Neural cell (in vitro differentiated cells): ENCODE results near the gene UACA. TPM values are rescaled to one million over a fixed set of nuclear protein-coding genes. Genes with fewer than 3 reads are reported as not detected.

Source experiments
- H2AFZ ChIP-seq: fragments of 200-600, 300-800 bp; sonication (generic), shearing (Covaris generic); 2 replicates; pipeline ENCODE4 v1.6.0; 2014; ENCODE audit warnings: low read depth, mild to moderate bottlenecking, antibody characterized with exemption, low read length, moderate library complexity
- H3F3A ChIP-seq: fragments of 200-600 bp; shearing (Covaris generic); 2 replicates; pipeline ENCODE4 v1.6.1; 2016; ENCODE audit warnings: mild to moderate bottlenecking, moderate library complexity, mixed read lengths, antibody characterized with exemption, low read length; ENCODE audit not compliant: insufficient read depth, poor library complexity, severe bottlenecking
- H3K27ac ChIP-seq: fragments of 200-600, 300-800 bp; sonication (generic), shearing (Covaris generic); 2 replicates; pipeline ENCODE4 v1.5.1; 2014; ENCODE audit warnings: mild to moderate bottlenecking, low read length, moderate library complexity
- H3K27me3 ChIP-seq: fragments of 300-800, 200-600 bp; sonication (generic), shearing (Covaris generic); 2 replicates; pipeline ENCODE4 v1.6.0; 2014; ENCODE audit warnings: mild to moderate bottlenecking, low read depth, low read length, moderate library complexity; ENCODE audit not compliant: insufficient read depth
- H3K36me3 ChIP-seq: fragments of 300-800, 200-600 bp; sonication (generic), shearing (Covaris generic); 2 replicates; pipeline ENCODE4 v1.5.1; 2014; ENCODE audit warnings: mild to moderate bottlenecking, antibody characterized with exemption, low read length, moderate library complexity; ENCODE audit not compliant: insufficient read depth
- H3K4me2 ChIP-seq: fragments of 300-800, 200-600 bp; sonication (generic), shearing (Covaris generic); 2 replicates; pipeline ENCODE4 v1.6.0; 2014; ENCODE audit warnings: mild to moderate bottlenecking, low read length
- H3K4me3 ChIP-seq: fragments of 300-800, 200-600 bp; sonication (generic), shearing (Covaris generic); 2 replicates; pipeline ENCODE4 v1.5.1; 2014; ENCODE audit warnings: mild to moderate bottlenecking, low read length, moderate library complexity
- H3K79me2 ChIP-seq: fragments of 200-600 bp; shearing (Covaris generic); replicated peaks from 2 replicates; pipeline ENCODE4 v1.6.0; 2014; ENCODE audit warnings: mild to moderate bottlenecking, low read length, moderate library complexity; ENCODE audit not compliant: insufficient read depth
- H3K9ac ChIP-seq: fragments of 300-800, 200-600 bp; sonication (generic), shearing (Covaris generic); 2 replicates; pipeline ENCODE4 v1.6.1; 2016; ENCODE audit warnings: mild to moderate bottlenecking, low read length, mixed read lengths
- H3K9me2 ChIP-seq: fragments of 200-600 bp; shearing (Covaris generic); 2 replicates; pipeline ENCODE4 v1.6.1; 2016; ENCODE audit warnings: mild to moderate bottlenecking, low read length, mixed read lengths; ENCODE audit not compliant: insufficient read depth
- H3K9me3 ChIP-seq: fragments of 200-600, 300-800 bp; sonication (generic), shearing (Covaris generic); 2 replicates; pipeline ENCODE4 v1.6.1; 2016; ENCODE audit warnings: mild to moderate bottlenecking, mixed run types, low read length, moderate library complexity, mixed read lengths
- H4K20me1 ChIP-seq: fragments of 200-600 bp; shearing (Covaris generic); 2 replicates; pipeline ENCODE4 v1.6.1; 2016; ENCODE audit warnings: mild to moderate bottlenecking, mixed run types; ENCODE audit not compliant: insufficient read depth
- CTCF ChIP-seq: fragments of 450-650 bp; IDR thresholded peaks from 2 replicates; pipeline ENCODE4 v1.5.1; 2014; ENCODE audit warnings: antibody characterized with exemption, mild to moderate bottlenecking, moderate library complexity; ENCODE audit not compliant: poor library complexity, severe bottlenecking
- EP300 ChIP-seq: fragments of 450-650 bp; conservative IDR thresholded peaks from 2 replicates; pipeline ENCODE4 v1.6.1; 2014; ENCODE audit warnings: antibody characterized with exemption, mild to moderate bottlenecking, moderate library complexity; ENCODE audit not compliant: poor library complexity, severe bottlenecking
- EZH2 ChIP-seq: fragments of 200-600, 300-800 bp; shearing (Covaris generic), sonication (generic); IDR thresholded peaks from 2 replicates; pipeline ENCODE4 v1.6.1; 2014; ENCODE audit warnings: antibody characterized with exemption, low read length, borderline replicate concordance, mild to moderate bottlenecking; ENCODE audit not compliant: insufficient read depth, poor library complexity, severe bottlenecking
- MXI1 ChIP-seq: fragments of 450-650 bp; conservative IDR thresholded peaks from 2 replicates; pipeline ENCODE4 v1.6.1; 2014; ENCODE audit warnings: antibody characterized with exemption, mild to moderate bottlenecking; ENCODE audit not compliant: poor library complexity, severe bottlenecking
- POLR2AphosphoS5 ChIP-seq: IDR thresholded peaks from 2 replicates; pipeline ENCODE4 v1.6.1; 2012
- RAD21 ChIP-seq: fragments of 450-650 bp; conservative IDR thresholded peaks from 2 replicates; pipeline ENCODE4 v1.6.1; 2014; ENCODE audit warnings: antibody characterized with exemption, mild to moderate bottlenecking, moderate library complexity
- SMC3 ChIP-seq: fragments of 450-650 bp; conservative IDR thresholded peaks from 2 replicates; pipeline ENCODE4 v1.6.1; 2014; ENCODE audit warnings: antibody characterized with exemption, mild to moderate bottlenecking, moderate library complexity; ENCODE audit not compliant: poor library complexity
- TAF1 ChIP-seq: IDR thresholded peaks from 2 replicates; pipeline ENCODE4 v1.6.1; 2012; ENCODE audit warnings: low read depth
- polyA plus RNA-seq: library from polyadenylated mRNA; depleted of rRNA; stranded (reverse); fragments of >200 nt; gene quantifications from 2 replicates; pipeline ENCODE4 v1.2.3, GENCODE V29; 2014
- TF ChIP-seq, protein P1 (sequence below): IDR thresholded peaks from 2 replicates; pipeline ENCODE4 v1.6.1; 2012; ENCODE audit warnings: borderline replicate concordance

Gene UACA
- polyA plus RNA-seq, 1 donor from 2014 or later, result 0.10 TPM

- peak overlapping the region; percentile 80 for H3K4me3 ChIP-seq
- no peaks in the 10 kb centered on the region for H3F3A ChIP-seq
- peaks cover 22% of the 10 kb centered on the region for H3K27me3 ChIP-seq
- no peaks in the 10 kb centered on the region for H3K79me2 ChIP-seq
- H3K4me2 ChIP-seq, result peak overlapping the region; percentile 91
- H3K36me3 ChIP-seq, result no peaks in the 10 kb centered on the region
- H4K20me1 ChIP-seq, result no peaks in the 10 kb centered on the region
- H3K9me2 ChIP-seq, result no peaks in the 10 kb centered on the region
- H3K9ac ChIP-seq, result no peak overlapping the region
- H3K27ac ChIP-seq, result no peak overlapping the region
- H2AFZ ChIP-seq, result no peak overlapping the region
- no peaks in the 10 kb centered on the region for H3K9me3 ChIP-seq
- TF ChIP-seq RAD21, result no peak
- TF ChIP-seq, protein P1, sequence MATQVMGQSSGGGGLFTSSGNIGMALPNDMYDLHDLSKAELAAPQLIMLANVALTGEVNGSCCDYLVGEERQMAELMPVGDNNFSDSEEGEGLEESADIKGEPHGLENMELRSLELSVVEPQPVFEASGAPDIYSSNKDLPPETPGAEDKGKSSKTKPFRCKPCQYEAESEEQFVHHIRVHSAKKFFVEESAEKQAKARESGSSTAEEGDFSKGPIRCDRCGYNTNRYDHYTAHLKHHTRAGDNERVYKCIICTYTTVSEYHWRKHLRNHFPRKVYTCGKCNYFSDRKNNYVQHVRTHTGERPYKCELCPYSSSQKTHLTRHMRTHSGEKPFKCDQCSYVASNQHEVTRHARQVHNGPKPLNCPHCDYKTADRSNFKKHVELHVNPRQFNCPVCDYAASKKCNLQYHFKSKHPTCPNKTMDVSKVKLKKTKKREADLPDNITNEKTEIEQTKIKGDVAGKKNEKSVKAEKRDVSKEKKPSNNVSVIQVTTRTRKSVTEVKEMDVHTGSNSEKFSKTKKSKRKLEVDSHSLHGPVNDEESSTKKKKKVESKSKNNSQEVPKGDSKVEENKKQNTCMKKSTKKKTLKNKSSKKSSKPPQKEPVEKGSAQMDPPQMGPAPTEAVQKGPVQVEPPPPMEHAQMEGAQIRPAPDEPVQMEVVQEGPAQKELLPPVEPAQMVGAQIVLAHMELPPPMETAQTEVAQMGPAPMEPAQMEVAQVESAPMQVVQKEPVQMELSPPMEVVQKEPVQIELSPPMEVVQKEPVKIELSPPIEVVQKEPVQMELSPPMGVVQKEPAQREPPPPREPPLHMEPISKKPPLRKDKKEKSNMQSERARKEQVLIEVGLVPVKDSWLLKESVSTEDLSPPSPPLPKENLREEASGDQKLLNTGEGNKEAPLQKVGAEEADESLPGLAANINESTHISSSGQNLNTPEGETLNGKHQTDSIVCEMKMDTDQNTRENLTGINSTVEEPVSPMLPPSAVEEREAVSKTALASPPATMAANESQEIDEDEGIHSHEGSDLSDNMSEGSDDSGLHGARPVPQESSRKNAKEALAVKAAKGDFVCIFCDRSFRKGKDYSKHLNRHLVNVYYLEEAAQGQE, result no peak
- TF ChIP-seq TAF1, result no peak
- no peak for TF ChIP-seq CTCF
- TF ChIP-seq EZH2, result no peak
- TF ChIP-seq POLR2AphosphoS5, result no peak
- TF ChIP-seq SMC3, result no peak
Observed at GRCh38 chr15:70763950-70764730, 782 bp upstream of the UACA start.

GRCh38 chr15:70762469-70763119, 764 bp downstream of the UACA start:
- H3K79me2 ChIP-seq, result no peaks in the 10 kb centered on the region
- H3K36me3 ChIP-seq, result no peaks in the 10 kb centered on the region
- no peaks in the 10 kb centered on the region for H3K9me2 ChIP-seq
- H3K4me3 ChIP-seq, result peak overlapping the region; percentile 80
- H3K9me3 ChIP-seq, result no peaks in the 10 kb centered on the region
- peak overlapping the region; percentile 9 for H3K9ac ChIP-seq
- H3K27ac ChIP-seq, result no peak overlapping the region
- no peak overlapping the region for H2AFZ ChIP-seq
- peak overlapping the region; percentile 77 for H3K4me2 ChIP-seq
- peaks cover 22% of the 10 kb centered on the region for H3K27me3 ChIP-seq
- TF ChIP-seq TAF1 (no peak), SMC3 (no peak), EP300 (no peak), EZH2 (no peak), CTCF (no peak), POLR2AphosphoS5 (no peak), RAD21 (no peak), MXI1 (no peak)
- TF ChIP-seq, protein P1, result no peak
- no peaks in the 10 kb centered on the region for H3F3A ChIP-seq
- no peaks in the 10 kb centered on the region for H4K20me1 ChIP-seq
